ENCODE measurements around the gene ODC1.
"Not testable (repeated sequence)": the region's sequence is repeated elsewhere in the genome, so short reads cannot be mapped to it uniquely, and the experiment has no call there.

The ODC1 gene

GRCh38 chr2:10452956-10453904 lies 5.1 kb upstream of the ODC1 start:
- no peak for DNase-seq (ENCODE audit: low read depth)

- DNase-seq (ENCODE audit: low read depth), result no peak
Observed at GRCh38 chr2:10452312-10452711, 4.2 kb upstream of the ODC1 start.

DNA sequence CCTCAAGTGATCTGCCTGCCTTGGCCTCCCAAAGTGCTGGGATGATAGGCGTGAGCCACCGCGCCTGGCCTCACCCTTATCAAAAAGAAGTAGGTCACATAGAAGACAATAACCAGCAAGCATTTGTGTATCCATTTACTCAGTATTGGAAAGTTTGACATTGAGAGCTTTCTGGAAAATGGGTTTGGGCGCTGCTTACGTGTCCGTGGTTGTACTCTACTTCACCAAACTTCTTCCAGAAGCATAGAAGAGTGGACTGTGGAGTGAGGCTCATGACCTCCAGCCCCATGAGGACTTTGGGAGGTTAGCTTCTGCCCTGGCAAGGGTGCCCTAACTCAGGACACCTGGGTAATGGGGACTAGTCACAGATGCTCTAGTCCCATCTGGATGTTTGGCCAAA lies 3.7 kb upstream of the ODC1 start:
- no peak for DNase-seq (ENCODE audit: low read depth)

DNA sequence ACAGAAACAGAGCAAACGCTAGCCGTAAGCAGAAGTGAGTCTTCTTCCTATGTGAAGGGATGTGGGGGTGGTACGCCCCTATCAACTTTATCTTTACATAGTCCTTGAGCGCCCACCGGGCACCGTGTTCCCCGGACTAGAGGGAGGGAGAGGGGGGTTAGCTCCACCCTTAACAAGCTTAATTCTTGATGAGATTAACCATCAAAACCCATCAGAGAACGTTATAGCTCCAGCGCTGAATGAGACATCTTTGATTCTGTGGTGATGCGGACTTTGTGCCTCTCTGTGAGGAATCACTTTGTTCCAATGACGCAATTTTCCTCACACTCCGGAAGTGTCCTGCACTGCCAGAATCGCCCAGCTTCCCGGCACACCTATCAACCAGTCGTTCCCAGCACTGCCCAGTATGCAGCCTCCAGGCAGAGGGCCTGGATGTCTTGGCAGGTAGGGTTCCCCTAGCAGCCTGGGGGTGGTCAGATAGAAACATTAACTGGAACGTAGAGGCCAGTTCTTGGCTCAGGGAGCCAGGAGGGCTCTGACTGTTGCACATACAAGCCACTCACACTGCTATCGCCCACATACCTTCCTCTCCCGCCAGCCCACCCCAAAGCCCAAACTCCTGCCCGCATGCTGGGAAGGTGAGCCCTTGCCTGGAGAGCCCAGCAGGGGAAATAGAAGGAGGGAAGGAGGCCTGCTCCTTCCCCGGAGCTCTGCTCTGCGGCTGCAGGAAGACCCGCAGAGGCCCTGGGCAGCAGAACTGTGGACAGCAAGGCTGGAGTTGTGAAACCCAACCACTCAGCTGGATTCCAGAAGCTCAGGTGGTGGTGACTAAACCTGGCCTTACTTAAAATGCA lies 1.9 kb upstream of the ODC1 start:
- no peak for DNase-seq (ENCODE audit: low read depth)

DNA sequence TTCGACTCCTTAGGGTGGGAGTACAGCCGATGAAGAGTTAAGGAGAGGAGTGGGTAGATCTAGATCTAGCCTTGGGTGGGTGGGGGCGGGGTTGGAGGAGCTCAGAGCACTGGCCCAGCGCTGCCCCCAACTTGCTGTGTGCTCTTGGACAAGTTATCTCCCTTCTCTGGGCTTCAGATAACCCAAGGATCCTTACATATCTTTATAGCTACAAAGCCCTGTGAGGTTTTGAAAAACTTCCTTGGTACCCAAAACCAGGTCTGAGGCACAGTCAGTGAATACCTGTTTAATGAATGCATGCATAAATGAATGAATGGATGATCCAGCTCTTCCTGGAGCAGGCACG lies 1.3 kb upstream of the ODC1 start:
- DNase-seq (ENCODE audit: low read depth), result no peak

DNA sequence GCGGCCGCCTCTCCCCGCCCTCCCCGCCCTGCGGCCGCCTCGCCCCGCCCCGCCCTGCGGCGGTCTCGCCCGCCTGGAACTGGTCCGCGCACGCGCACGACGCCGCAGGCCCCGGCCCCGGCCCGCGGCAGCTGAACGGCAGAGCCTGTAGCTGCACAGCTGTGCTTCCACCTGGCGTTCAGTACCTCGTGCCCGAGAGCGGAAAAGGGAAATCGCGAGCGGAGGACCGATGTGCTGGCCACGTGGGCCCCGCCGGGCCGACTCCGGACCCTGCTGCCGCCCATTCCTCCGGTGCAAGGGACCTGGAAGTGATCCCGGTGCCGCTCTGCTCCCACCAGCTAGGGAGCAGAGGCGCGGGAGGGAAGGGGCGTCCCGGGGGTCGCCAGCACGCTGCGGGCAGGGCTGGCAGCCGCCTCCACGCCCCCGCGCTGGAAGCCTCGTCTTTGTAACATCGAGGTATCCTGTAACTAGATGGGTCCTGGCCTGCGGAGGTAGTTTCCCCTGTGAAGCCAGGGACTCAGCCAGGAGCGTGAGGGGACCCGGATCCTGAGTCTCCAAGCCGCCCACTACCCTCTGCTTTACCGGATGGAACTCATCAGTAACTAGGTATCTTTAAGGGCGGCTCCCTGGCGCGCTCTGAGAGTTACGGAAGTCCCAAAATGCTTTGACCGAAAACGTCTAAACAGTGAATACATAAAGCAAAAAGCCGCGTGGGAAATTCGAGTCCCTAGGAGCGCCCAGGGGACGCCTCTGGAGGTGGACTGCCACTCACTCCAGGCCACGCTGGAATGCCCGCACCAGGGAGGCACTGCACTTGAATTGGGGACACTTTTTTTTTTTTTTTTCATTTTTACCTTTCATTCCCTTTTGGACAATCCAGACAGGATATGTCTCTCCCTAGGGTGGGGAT lies 704 bp upstream of the ODC1 start:
- DNase-seq (ENCODE audit: low read depth), result peak; percentile 91

DNA sequence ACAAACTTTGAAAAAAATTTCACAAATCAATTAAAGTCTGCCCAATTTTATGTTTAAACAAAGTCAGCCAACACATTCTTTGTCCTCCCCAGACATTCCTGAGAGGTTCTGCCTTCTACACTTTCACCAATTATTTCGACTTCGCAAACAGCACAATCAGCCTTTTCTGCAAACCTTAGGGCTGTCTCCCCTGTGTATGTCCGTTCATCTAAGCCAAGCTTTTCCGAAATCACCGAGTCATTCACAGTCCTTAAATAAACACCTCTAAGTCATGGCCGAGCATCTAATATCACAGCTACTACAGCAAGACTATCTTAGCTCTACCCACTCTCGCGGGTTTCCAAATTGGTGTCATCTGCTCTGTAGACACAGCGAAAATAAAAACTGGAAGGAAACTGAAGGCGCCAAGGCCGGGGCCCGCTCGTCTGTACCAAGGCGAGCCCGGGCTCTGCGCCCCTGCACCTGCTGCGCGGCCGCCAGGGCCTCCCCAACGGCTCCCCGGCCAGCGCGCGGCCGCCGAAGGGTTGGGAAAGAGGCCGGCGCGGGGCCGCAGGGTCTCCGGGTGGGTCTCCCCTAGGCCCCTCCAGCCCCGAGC lies 730 bp downstream of the ODC1 start:
- peak; percentile 19 for DNase-seq (ENCODE audit: low read depth)

DNA sequence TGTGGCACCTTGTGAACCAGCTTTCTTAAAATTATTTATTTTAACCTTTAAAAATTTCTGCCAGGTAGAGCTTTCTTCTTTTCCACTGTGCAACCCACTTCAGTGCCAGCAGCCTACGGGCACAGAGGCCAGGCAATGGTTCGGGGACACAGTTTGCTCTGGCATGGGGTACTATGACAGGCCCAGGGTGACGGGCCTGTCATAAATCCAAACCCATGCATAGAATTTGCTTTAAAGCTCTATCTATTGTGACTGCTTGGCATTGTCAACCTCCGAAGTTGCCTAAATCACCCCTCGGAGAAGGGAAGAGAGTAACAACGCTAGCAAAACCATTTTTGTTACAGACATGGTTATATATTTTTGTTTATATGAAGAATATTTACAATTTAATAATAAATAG lies 1.5 kb downstream of the ODC1 start:
- DNase-seq (ENCODE audit: low read depth), result no peak

DNA sequence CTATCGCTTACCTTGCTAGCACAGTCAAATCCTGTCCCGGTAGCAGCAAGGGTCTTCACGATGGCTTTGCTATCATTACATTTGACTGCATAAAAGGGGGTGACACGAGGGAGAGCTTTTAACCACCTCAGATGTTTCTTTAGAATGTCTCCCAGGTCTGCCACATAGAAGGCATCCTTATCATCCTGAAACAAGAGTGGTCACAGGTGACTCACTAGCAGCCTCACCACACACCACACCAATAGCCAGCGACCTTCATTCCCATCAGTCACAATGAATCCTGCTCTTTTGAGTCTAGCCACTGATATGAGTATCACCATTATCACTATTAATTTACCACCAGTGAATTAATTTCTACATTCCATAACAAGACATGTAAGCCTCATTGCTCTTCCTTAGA lies 3.7 kb downstream of the ODC1 start:
- no peak for DNase-seq (ENCODE audit: low read depth)

DNA sequence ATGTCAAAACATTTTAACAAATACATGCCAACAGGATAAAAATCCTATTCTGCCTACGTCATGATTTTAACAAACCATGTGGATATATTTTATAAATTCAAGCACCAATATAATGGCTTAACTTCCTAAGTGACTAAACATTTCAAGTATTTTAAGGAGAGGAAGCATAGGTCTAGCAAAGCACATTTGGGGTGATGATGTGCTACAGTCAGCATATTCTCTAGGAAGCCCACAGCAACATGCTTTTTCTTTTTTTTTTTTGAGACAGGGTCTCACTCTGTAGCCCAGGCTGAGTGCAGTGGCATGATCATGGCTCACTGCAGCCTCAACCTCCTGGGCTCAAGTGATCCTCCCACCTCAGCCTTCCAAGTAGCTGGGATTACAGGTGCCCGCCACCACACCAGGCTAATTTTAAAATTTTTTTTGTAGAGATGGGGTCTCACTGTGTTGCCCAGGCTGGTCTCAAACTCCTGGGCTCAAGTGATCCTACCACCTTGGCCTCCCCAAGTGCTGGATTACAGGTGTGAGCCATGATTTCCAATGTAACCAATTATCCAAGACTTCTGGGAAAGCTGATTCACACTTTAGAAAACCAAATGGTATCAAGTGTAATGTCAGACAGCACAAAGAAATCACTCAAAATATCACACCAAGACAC lies 5.5 kb downstream of the ODC1 start:
- not testable (repeated sequence) for DNase-seq (ENCODE audit: low read depth)

DNA sequence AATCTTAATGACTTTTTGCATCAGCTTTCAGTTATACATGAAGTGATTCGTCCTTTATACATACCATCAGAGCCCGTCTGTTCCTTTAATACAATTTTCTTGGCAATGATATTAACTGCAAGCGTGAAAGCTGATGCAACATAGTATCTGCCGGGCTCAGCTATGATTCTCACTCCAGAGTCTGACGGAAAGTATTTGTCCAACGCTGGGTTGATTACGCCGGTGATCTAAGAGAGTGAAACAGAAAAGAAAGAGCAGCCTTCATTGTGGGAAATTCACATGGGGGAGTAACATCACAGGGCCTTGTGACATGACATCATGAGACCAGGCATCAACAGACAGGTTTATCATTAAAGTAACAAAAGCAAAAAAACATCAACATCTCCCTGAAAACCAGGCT lies 6.2 kb downstream of the ODC1 start:
- no peak for DNase-seq (ENCODE audit: low read depth)

DNA sequence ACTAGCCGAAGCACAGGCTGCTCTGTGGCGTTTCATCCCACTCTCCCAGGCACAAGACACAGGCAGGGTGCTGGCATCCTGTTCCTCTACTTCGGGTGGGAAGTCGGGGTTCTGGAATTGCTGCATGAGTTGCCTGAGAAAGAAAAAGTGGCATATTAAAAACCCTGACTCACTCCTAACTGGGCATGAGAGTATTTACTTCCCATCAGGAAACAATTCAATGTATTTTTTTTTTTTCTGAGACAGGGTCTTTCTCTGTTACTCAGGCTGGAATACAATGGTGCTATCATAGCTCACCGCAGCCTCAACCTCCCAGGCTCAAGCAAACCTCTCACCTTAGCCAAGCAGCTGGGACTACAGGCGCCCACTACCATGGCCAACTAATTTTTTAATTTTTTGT lies 7.4 kb downstream of the ODC1 start:
- no peak for DNase-seq (ENCODE audit: low read depth)

GRCh38 chr2:10439971-10440370 lies 8.2 kb downstream of the ODC1 start:
- DNase-seq (ENCODE audit: low read depth), result no peak

DNA sequence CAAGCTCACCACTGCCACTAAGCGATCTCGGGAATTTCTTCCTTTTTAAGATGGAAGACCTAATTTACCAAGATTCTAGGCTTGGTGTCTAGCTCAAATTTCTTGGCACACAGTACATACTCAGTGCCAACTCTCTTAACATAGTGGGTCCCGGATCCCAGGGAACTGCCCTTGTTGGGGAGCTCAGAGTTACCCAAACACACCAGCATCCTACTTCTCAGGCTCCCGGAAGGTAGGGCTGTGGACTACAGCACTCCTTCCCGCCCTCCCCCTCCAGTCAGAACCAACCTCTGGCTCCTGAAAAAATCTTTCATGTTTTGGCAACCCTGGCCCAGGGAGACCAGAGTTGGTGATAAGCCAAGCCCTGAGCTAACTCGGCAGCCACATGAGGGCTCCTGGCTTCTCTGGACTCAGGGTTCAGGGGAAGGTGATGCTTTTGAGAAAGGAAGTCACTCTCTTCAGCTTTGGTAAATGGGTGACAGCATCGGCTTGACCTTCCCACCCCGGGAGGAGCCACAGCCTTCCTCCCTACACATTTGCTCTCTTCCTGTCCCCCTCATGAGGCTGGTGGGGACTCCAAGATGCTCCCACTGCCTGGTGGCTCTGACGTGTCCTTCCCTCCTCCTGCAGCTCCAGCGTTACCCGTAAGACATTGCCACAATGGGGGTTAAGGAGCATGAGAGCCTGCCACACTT lies 8.8 kb downstream of the ODC1 start:
- DNase-seq (ENCODE audit: low read depth), result no peak

GRCh38 chr2:10438688-10439087 lies 9.4 kb downstream of the ODC1 start:
- DNase-seq (ENCODE audit: low read depth), result no peak

DNA sequence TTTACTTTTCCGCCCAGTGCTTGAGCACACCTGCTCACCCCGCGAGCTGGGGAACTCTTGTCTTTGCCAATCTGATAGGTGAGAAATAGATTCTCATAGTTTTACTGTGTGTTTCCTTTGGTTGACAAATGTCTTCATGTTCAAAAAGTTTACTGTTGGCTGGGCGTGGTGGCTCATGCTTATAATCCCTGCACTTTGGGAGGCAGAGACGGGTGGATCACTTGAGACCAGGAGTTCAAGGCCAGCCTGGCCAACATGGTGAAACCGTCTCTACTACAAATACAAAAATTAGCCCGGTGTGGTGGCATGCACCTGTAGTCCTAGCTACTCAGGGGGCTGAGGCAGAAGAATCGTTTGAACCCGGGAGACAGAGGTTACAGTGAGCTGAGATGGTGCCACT lies 10.3 kb downstream of the ODC1 start:
- no peak for DNase-seq (ENCODE audit: low read depth)

- DNase-seq (ENCODE audit: low read depth), result no peak
Observed at GRCh38 chr2:10436583-10437110, 11.5 kb downstream of the ODC1 start.

GRCh38 chr2:10435820-10436204 lies 12.3 kb downstream of the ODC1 start:
- no peak for DNase-seq (ENCODE audit: low read depth)

GRCh38 chr2:10434886-10435819 lies 13.0 kb downstream of the ODC1 start:
- peak; percentile 56 for DNase-seq (ENCODE audit: low read depth)

All from T follicular helper cell (primary cell).